Astrocyte (in vitro differentiated cells and primary cell): ENCODE results near the gene ACCSL. TPM values are rescaled to one million over a fixed set of nuclear protein-coding genes. Genes with fewer than 3 reads are reported as not detected.

Experiments used
- DNase-seq: peaks from one replicate; pipeline ENCODE4 v3.0.0-alpha.2; 2010; ENCODE audit warnings: low read depth
- FAIRE-seq: peaks from 2 replicates; lab custom pipeline; 2011; peaks lifted over from hg19 to GRCh38; lab: Jason Lieb, UNC
- H2AFZ ChIP-seq: 2 replicates; pipeline ENCODE4 v1.6.0; 2012; ENCODE audit warnings: low read depth, low read length, inconsistent platforms
- H3K27ac ChIP-seq: 2 replicates; pipeline ENCODE4 v1.5.1; 2011; ENCODE audit warnings: low read depth, low read length, inconsistent platforms
- H3K27me3 ChIP-seq: 2 replicates; pipeline ENCODE4 v1.6.0; 2011; ENCODE audit warnings: low read length, inconsistent platforms; ENCODE audit not compliant: insufficient read depth
- H3K36me3 ChIP-seq: 2 replicates; pipeline ENCODE4 v1.5.1; 2011; ENCODE audit warnings: low read length, inconsistent platforms; ENCODE audit not compliant: insufficient read depth
- H3K4me1 ChIP-seq: 2 replicates; pipeline ENCODE4 v1.5.1; 2011; ENCODE audit warnings: low read length, inconsistent platforms; ENCODE audit not compliant: insufficient read depth
- H3K4me2 ChIP-seq: 2 replicates; pipeline ENCODE4 v1.6.0; 2012; ENCODE audit warnings: low read length, inconsistent platforms
- H3K4me3 ChIP-seq: 2 replicates; pipeline ENCODE4 v1.5.1; 2011; ENCODE audit warnings: low read depth, mild to moderate bottlenecking, low read length, inconsistent platforms; ENCODE audit not compliant: insufficient read depth
- H3K79me2 ChIP-seq: 2 replicates; pipeline ENCODE4 v1.6.0; 2012; ENCODE audit warnings: mild to moderate bottlenecking, low read length, inconsistent platforms; ENCODE audit not compliant: insufficient read depth
- H3K9ac ChIP-seq: 2 replicates; pipeline ENCODE4 v1.6.0; 2012; ENCODE audit warnings: mild to moderate bottlenecking, low read length, inconsistent platforms
- H3K9me3 ChIP-seq: 2 replicates; pipeline ENCODE4 v1.5.1; 2012; ENCODE audit warnings: low read depth, mild to moderate bottlenecking, low read length, inconsistent platforms; ENCODE audit not compliant: insufficient read depth
- H4K20me1 ChIP-seq: 2 replicates; pipeline ENCODE4 v1.6.0; 2012; ENCODE audit warnings: low read length, inconsistent platforms; ENCODE audit not compliant: insufficient read depth
- H3K27ac Mint-ChIP-seq: one replicate; pipeline ENCODE4 v1.8.0; 2021; ENCODE audit warnings: mild to moderate bottlenecking, mixed read lengths; ENCODE audit not compliant: unreplicated experiment
- H3K27me3 Mint-ChIP-seq: one replicate; pipeline ENCODE4 v1.8.0; 2021; ENCODE audit warnings: low read depth, mixed read lengths; ENCODE audit not compliant: unreplicated experiment
- H3K36me3 Mint-ChIP-seq: one replicate; pipeline ENCODE4 v1.8.0; 2021; ENCODE audit warnings: low read depth, mixed read lengths; ENCODE audit not compliant: unreplicated experiment
- H3K4me1 Mint-ChIP-seq: one replicate; pipeline ENCODE4 v1.8.0; 2021; ENCODE audit warnings: low read depth, mixed read lengths; ENCODE audit not compliant: unreplicated experiment
- H3K4me3 Mint-ChIP-seq: one replicate; pipeline ENCODE4 v1.8.0; 2021; ENCODE audit warnings: mild to moderate bottlenecking, moderate library complexity, mixed read lengths; ENCODE audit not compliant: unreplicated experiment
- H3K9me3 Mint-ChIP-seq: one replicate; pipeline ENCODE4 v1.8.0; 2021; ENCODE audit warnings: mild to moderate bottlenecking, mixed read lengths; ENCODE audit not compliant: unreplicated experiment
- EZH2 ChIP-seq: IDR thresholded peaks from 2 replicates; pipeline ENCODE4 v1.6.1; 2012; ENCODE audit warnings: mild to moderate bottlenecking, low read length, inconsistent platforms; ENCODE audit not compliant: insufficient read depth
- total RNA-seq: library from RNA; stranded (reverse); gene quantifications from 2 replicates; pipeline ENCODE4 v1.2.1, GENCODE V29; 2021
- TF ChIP-seq, protein P1 (sequence below): IDR thresholded peaks from 2 replicates; pipeline ENCODE4 v1.5.1; 2011; ENCODE audit warnings: low read depth, mild to moderate bottlenecking, inconsistent platforms, low read length, moderate library complexity; ENCODE audit not compliant: insufficient read depth

The ACCSL gene
- total RNA-seq, 1 donor from 2014 or later: not detected

- FAIRE-seq: no peak
Measured at GRCh38 chr11:44018127-44018521, 29.7 kb upstream of the ACCSL start.

DNA sequence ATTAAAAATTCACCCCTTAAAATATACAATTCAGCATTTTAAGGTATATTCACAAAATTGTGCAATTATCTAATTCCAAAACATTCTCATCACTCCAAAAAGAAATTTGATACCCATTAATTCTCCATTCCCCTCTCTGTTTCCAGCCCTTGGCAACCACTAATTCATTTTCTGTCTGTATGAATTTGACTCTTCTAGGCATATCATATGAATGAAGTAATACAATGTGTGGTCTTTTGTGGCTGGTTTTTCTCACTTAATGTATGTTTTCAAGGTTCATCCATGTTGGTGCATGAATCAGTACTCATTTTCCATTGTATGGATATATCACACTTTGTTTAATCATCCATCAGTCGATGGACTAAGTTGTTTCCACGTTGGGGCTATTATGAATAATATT lies 29.0 kb upstream of the ACCSL start:
- H3K27me3 Mint-ChIP-seq: peaks cover 5% of the 10 kb centered on the region
- no peaks in the 10 kb centered on the region for H4K20me1 ChIP-seq
- peaks cover 22% of the 10 kb centered on the region for H3K4me1 Mint-ChIP-seq
- no peak overlapping the region for H3K9ac ChIP-seq
- H3K27ac Mint-ChIP-seq: no peak overlapping the region
- peaks cover 14% of the 10 kb centered on the region for H3K4me1 ChIP-seq
- no peak for FAIRE-seq
- no peak overlapping the region for H3K4me2 ChIP-seq
- no peak for DNase-seq
- peaks cover 3% of the 10 kb centered on the region for H3K36me3 Mint-ChIP-seq
- TF ChIP-seq, protein P1, sequence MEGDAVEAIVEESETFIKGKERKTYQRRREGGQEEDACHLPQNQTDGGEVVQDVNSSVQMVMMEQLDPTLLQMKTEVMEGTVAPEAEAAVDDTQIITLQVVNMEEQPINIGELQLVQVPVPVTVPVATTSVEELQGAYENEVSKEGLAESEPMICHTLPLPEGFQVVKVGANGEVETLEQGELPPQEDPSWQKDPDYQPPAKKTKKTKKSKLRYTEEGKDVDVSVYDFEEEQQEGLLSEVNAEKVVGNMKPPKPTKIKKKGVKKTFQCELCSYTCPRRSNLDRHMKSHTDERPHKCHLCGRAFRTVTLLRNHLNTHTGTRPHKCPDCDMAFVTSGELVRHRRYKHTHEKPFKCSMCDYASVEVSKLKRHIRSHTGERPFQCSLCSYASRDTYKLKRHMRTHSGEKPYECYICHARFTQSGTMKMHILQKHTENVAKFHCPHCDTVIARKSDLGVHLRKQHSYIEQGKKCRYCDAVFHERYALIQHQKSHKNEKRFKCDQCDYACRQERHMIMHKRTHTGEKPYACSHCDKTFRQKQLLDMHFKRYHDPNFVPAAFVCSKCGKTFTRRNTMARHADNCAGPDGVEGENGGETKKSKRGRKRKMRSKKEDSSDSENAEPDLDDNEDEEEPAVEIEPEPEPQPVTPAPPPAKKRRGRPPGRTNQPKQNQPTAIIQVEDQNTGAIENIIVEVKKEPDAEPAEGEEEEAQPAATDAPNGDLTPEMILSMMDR: no peak
- no peak for TF ChIP-seq EZH2
- peaks cover 2% of the 10 kb centered on the region for H3K9me3 ChIP-seq
- no peaks in the 10 kb centered on the region for H3K36me3 ChIP-seq
- peaks cover 7% of the 10 kb centered on the region for H3K27me3 ChIP-seq
- peaks cover 6% of the 10 kb centered on the region for H3K9me3 Mint-ChIP-seq
- H3K4me3 Mint-ChIP-seq: no peak overlapping the region
- H3K79me2 ChIP-seq: no peaks in the 10 kb centered on the region
- H2AFZ ChIP-seq: no peak overlapping the region
- H3K4me3 ChIP-seq: no peak overlapping the region
- no peak overlapping the region for H3K27ac ChIP-seq

More at GRCh38 chr11:44018127-44018521, 29.7 kb upstream of the ACCSL start:
- Mint-ChIP-seq H3K4me1 (peaks cover 22% of the 10 kb centered on the region), H3K9me3 (peaks cover 6% of the 10 kb centered on the region), H3K27me3 (peaks cover 5% of the 10 kb centered on the region), H3K36me3 (peaks cover 3% of the 10 kb centered on the region), H3K27ac (peak overlapping the region; percentile 2), H3K4me3 (no peak overlapping the region)
- Histone ChIP-seq H3K9ac (no peak overlapping the region), H3K9me3 (peaks cover 2% of the 10 kb centered on the region), H2AFZ (no peak overlapping the region), H3K79me2 (no peaks in the 10 kb centered on the region), H3K36me3 (no peaks in the 10 kb centered on the region), H4K20me1 (no peaks in the 10 kb centered on the region), H3K27ac (no peak overlapping the region), H3K4me3 (no peak overlapping the region), H3K27me3 (peaks cover 7% of the 10 kb centered on the region), H3K4me1 (peaks cover 14% of the 10 kb centered on the region), H3K4me2 (no peak overlapping the region)
- TF ChIP-seq EZH2: no peak
- TF ChIP-seq, protein P1: no peak
- no peak for DNase-seq

GRCh38 chr11:44024977-44025376 lies 22.8 kb upstream of the ACCSL start:
- peaks cover 5% of the 10 kb centered on the region for H3K27me3 Mint-ChIP-seq
- no peaks in the 10 kb centered on the region for H3K4me1 ChIP-seq
- no peak overlapping the region for H2AFZ ChIP-seq
- no peaks in the 10 kb centered on the region for H3K36me3 ChIP-seq
- H3K27ac Mint-ChIP-seq: no peak overlapping the region
- peaks cover 2% of the 10 kb centered on the region for H3K4me1 Mint-ChIP-seq
- peaks cover 12% of the 10 kb centered on the region for H3K9me3 Mint-ChIP-seq
- H3K27me3 ChIP-seq: peaks cover 3% of the 10 kb centered on the region
- H3K4me3 Mint-ChIP-seq: no peak overlapping the region
- no peak overlapping the region for H3K9ac ChIP-seq
- no peak overlapping the region for H3K4me2 ChIP-seq
- FAIRE-seq (no peak), DNase-seq (no peak)
- no peaks in the 10 kb centered on the region for H3K79me2 ChIP-seq
- H3K4me3 ChIP-seq: no peak overlapping the region
- peaks cover 2% of the 10 kb centered on the region for H3K9me3 ChIP-seq
- TF ChIP-seq, protein P1: no peak
- TF ChIP-seq EZH2: no peak
- H3K27ac ChIP-seq: no peak overlapping the region
- no peaks in the 10 kb centered on the region for H3K36me3 Mint-ChIP-seq
- H4K20me1 ChIP-seq: no peaks in the 10 kb centered on the region
